ENCODE results near the gene FOXP1.

- no peak for TF ChIP-seq CTCF (conservative IDR thresholded peaks at IDR 0.05 in 1 of 2, IDR thresholded peaks at IDR 0.05 in 1 of 2; ENCODE audit: low read depth in 1 of 2, low read length in 2 of 2)
- TF ChIP-seq EZH2 (IDR thresholded peaks at IDR 0.05; ENCODE audit: low read length, missing control alignments): no peak
Observed at GRCh38 chr3:71629711-71630110, 46.2 kb upstream of the FOXP1 start.

All from fibroblast of lung (primary cell).